PC-9 (cell line): ENCODE data around the gene PLEKHG7.

ENCODE experiments used
- CTCF ChIP-seq: fragments of 200-600 bp; sonication (generic); conservative IDR thresholded peaks from 2 replicates; pipeline ENCODE4 v1.6.1; 2017; ENCODE audit warnings: mixed run types, antibody characterized with exemption, mild to moderate bottlenecking, moderate library complexity
- EZH2 ChIP-seq: fragments of 200-600 bp; sonication (generic); IDR thresholded peaks from 2 replicates; pipeline ENCODE4 v1.8.0; 2017; ENCODE audit warnings: antibody characterized with exemption, low read depth

DNA sequence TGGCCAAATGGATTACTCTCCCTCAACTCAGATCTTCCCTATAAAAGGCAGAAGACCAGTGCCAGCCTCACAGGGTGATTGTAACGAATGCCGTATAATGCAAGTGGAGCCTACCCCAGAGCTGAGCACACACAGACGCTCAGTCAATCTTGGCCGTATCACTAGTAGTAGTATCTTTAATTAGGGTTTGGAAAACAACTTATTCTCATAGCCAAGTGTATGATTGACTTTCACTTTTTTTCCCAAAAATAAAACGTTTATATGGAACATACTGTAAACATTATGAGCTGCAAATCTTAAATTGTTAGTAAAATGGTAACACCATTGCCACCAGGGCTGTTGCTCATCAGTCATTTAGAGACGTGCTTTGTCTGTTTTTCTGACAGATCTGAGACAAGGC, 30.4 kb downstream of the PLEKHG7 start:
- TF ChIP-seq CTCF (no peak), EZH2 (no peak)
